ENCODE results near the gene FOSL2. TPM values are rescaled to one million over a fixed set of nuclear protein-coding genes. Genes with fewer than 3 reads are reported as not detected.
"Not testable (repeated sequence)": the region's sequence is repeated elsewhere in the genome, so short reads cannot be mapped to it uniquely, and the experiment has no call there.

Gene FOSL2
- total and polyA plus RNA-seq, 2 donors: 40.9 to 112 TPM

- 77% methylated on average over 12 of the region's 12 CpGs for WGBS
- H3K27ac ChIP-seq (ENCODE audit: low read depth): no peak overlapping the region
- no peaks in the 10 kb centered on the region for H3K36me3 ChIP-seq (ENCODE audit: insufficient read depth)
- H3K4me3 ChIP-seq (ENCODE audit: low read depth, low read length): no peak overlapping the region
- no peak for DNase-seq (ENCODE audit: extremely low spot score)
- no peaks in the 10 kb centered on the region for H3K4me1 ChIP-seq (ENCODE audit: insufficient read depth)
Observed at GRCh38 chr2:28361991-28362710, 30.5 kb upstream of the FOSL2 start.

GRCh38 chr2:28362991-28363521 lies 29.6 kb upstream of the FOSL2 start:
- DNase-seq (ENCODE audit: extremely low spot score): no peak
- peaks cover 1% of the 10 kb centered on the region for H3K4me1 ChIP-seq (ENCODE audit: insufficient read depth)

GRCh38 chr2:28363686-28364280 lies 28.9 kb upstream of the FOSL2 start:
- Histone ChIP-seq H3K27ac (ENCODE audit: low read depth) (no peak overlapping the region), H3K36me3 (ENCODE audit: insufficient read depth) (no peaks in the 10 kb centered on the region), H3K4me3 (ENCODE audit: low read depth, low read length) (no peak overlapping the region), H3K4me1 (ENCODE audit: insufficient read depth) (peaks cover 1% of the 10 kb centered on the region)
- 89% methylated on average over 11 of the region's 11 CpGs for WGBS
- no peak for DNase-seq (ENCODE audit: extremely low spot score)

More at GRCh38 chr2:28362991-28363521, 29.6 kb upstream of the FOSL2 start:
- Histone ChIP-seq H3K4me3 (ENCODE audit: low read depth, low read length) (no peak overlapping the region), H3K36me3 (ENCODE audit: insufficient read depth) (no peaks in the 10 kb centered on the region), H3K27ac (ENCODE audit: low read depth) (no peak overlapping the region)
- 90% methylated on average over 15 of the region's 15 CpGs for WGBS

GRCh38 chr2:28364610-28365009 lies 28.0 kb upstream of the FOSL2 start:
- Histone ChIP-seq H3K36me3 (ENCODE audit: insufficient read depth) (no peaks in the 10 kb centered on the region), H3K4me3 (ENCODE audit: low read depth, low read length) (no peak overlapping the region), H3K4me1 (ENCODE audit: insufficient read depth) (peaks cover 1% of the 10 kb centered on the region), H3K27ac (ENCODE audit: low read depth) (no peak overlapping the region)
- WGBS: 94% methylated on average over 3 of the region's 3 CpGs
- no peak for DNase-seq (ENCODE audit: extremely low spot score)

- 80% methylated on average over 8 of the region's 8 CpGs for WGBS
- peaks cover 1% of the 10 kb centered on the region for H3K4me1 ChIP-seq (ENCODE audit: insufficient read depth)
- H3K4me3 ChIP-seq (ENCODE audit: low read depth, low read length): no peak overlapping the region
- DNase-seq (ENCODE audit: extremely low spot score): no peak
- no peak overlapping the region for H3K27ac ChIP-seq (ENCODE audit: low read depth)
- H3K36me3 ChIP-seq (ENCODE audit: insufficient read depth): no peaks in the 10 kb centered on the region
Observed at GRCh38 chr2:28365158-28365557, 27.5 kb upstream of the FOSL2 start.

GRCh38 chr2:28366149-28366495 lies 26.5 kb upstream of the FOSL2 start:
- H3K4me1 ChIP-seq (ENCODE audit: insufficient read depth): peaks cover 1% of the 10 kb centered on the region
- no peak overlapping the region for H3K4me3 ChIP-seq (ENCODE audit: low read depth, low read length)
- no peak for DNase-seq (ENCODE audit: extremely low spot score)
- no peaks in the 10 kb centered on the region for H3K36me3 ChIP-seq (ENCODE audit: insufficient read depth)
- 92% methylated on average over 10 of the region's 10 CpGs for WGBS
- peak overlapping the region; percentile 88 for H3K27ac ChIP-seq (ENCODE audit: low read depth)

- no peaks in the 10 kb centered on the region for H3K36me3 ChIP-seq (ENCODE audit: insufficient read depth)
- 45% methylated on average over 19 of the region's 19 CpGs for WGBS
- peaks cover 1% of the 10 kb centered on the region for H3K4me1 ChIP-seq (ENCODE audit: insufficient read depth)
- peak overlapping the region; percentile 88 for H3K27ac ChIP-seq (ENCODE audit: low read depth)
- no peak overlapping the region for H3K4me3 ChIP-seq (ENCODE audit: low read depth, low read length)
- DNase-seq (ENCODE audit: extremely low spot score): no peak
Observed at GRCh38 chr2:28366496-28367282, 26.0 kb upstream of the FOSL2 start.

GRCh38 chr2:28367667-28368356 lies 24.8 kb upstream of the FOSL2 start:
- 89% methylated on average over 19 of the region's 19 CpGs for WGBS
- no peak overlapping the region for H3K4me3 ChIP-seq (ENCODE audit: low read depth, low read length)
- no peak overlapping the region for H3K27ac ChIP-seq (ENCODE audit: low read depth)
- no peaks in the 10 kb centered on the region for H3K36me3 ChIP-seq (ENCODE audit: insufficient read depth)
- peaks cover 1% of the 10 kb centered on the region for H3K4me1 ChIP-seq (ENCODE audit: insufficient read depth)
- DNase-seq (ENCODE audit: extremely low spot score): no peak

- WGBS: 92% methylated on average over 9 of the region's 9 CpGs
- Histone ChIP-seq H3K36me3 (ENCODE audit: insufficient read depth) (no peaks in the 10 kb centered on the region), H3K27ac (ENCODE audit: low read depth) (no peak overlapping the region), H3K4me1 (ENCODE audit: insufficient read depth) (peaks cover 1% of the 10 kb centered on the region), H3K4me3 (ENCODE audit: low read depth, low read length) (no peak overlapping the region)
- DNase-seq (ENCODE audit: extremely low spot score): no peak
Observed at GRCh38 chr2:28368357-28368798, 24.3 kb upstream of the FOSL2 start.

GRCh38 chr2:28369358-28369757 lies 23.3 kb upstream of the FOSL2 start:
- 72% methylated on average over 5 of the region's 5 CpGs for whole genome bisulfite sequencing
- no peak for DNase-seq (ENCODE audit: extremely low spot score)
- Histone ChIP-seq H3K36me3 (ENCODE audit: insufficient read depth) (no peaks in the 10 kb centered on the region), H3K27ac (ENCODE audit: low read depth) (no peak overlapping the region), H3K4me3 (ENCODE audit: low read depth, low read length) (no peak overlapping the region), H3K4me1 (ENCODE audit: insufficient read depth) (peaks cover 1% of the 10 kb centered on the region)

GRCh38 chr2:28370354-28370753 lies 22.3 kb upstream of the FOSL2 start:
- Histone ChIP-seq H3K36me3 (ENCODE audit: insufficient read depth) (no peaks in the 10 kb centered on the region), H3K27ac (ENCODE audit: low read depth) (no peak overlapping the region), H3K4me3 (ENCODE audit: low read depth, low read length) (no peak overlapping the region), H3K4me1 (ENCODE audit: insufficient read depth) (peaks cover 1% of the 10 kb centered on the region)
- WGBS: 95% methylated on average over 3 of the region's 3 CpGs
- DNase-seq (ENCODE audit: extremely low spot score): no peak

- H3K4me3 ChIP-seq (ENCODE audit: low read depth, low read length); H3K36me3 ChIP-seq (ENCODE audit: insufficient read depth); DNase-seq (ENCODE audit: extremely low spot score); H3K4me1 ChIP-seq (ENCODE audit: insufficient read depth); H3K27ac ChIP-seq (ENCODE audit: low read depth): not testable (repeated sequence)
- WGBS: 66% methylated on average over 4 of the region's 4 CpGs
Observed at GRCh38 chr2:28371728-28372127, 20.9 kb upstream of the FOSL2 start.

- no peak for DNase-seq (ENCODE audit: extremely low spot score)
- Histone ChIP-seq H3K27ac (ENCODE audit: low read depth) (no peak overlapping the region), H3K36me3 (ENCODE audit: insufficient read depth) (no peaks in the 10 kb centered on the region), H3K4me3 (ENCODE audit: low read depth, low read length) (no peak overlapping the region), H3K4me1 (ENCODE audit: insufficient read depth) (no peaks in the 10 kb centered on the region)
- WGBS: 86% methylated on average over 4 of the region's 4 CpGs
Observed at GRCh38 chr2:28373854-28374253, 18.8 kb upstream of the FOSL2 start.

Data from urinary bladder (tissue), 4 donors.